ENCODE results near the gene MDH2. TPM values are rescaled to one million over a fixed set of nuclear protein-coding genes. Genes with fewer than 3 reads are reported as not detected.

Gene MDH2
- total RNA-seq, 1 donor from 2014 or later = 109 TPM

GRCh38 chr7:76072243-76073148 is 24.6 kb downstream of the MDH2 start:
- no peak overlapping the region for H3K27ac Mint-ChIP-seq (ENCODE audit: unreplicated experiment)
- no peaks in the 10 kb centered on the region for H3K9me3 Mint-ChIP-seq (ENCODE audit: unreplicated experiment)
- no peaks in the 10 kb centered on the region for H3K4me1 Mint-ChIP-seq (ENCODE audit: unreplicated experiment)
- no peak overlapping the region for H3K4me3 Mint-ChIP-seq (ENCODE audit: unreplicated experiment)
- no peak for DNase-seq (ENCODE audit: low spot score)
- no peak for TF ChIP-seq CTCF (IDR thresholded peaks at IDR 0.05; ENCODE audit: unreplicated experiment)
- no peaks in the 10 kb centered on the region for H3K36me3 Mint-ChIP-seq (ENCODE audit: low read depth, unreplicated experiment)
- H3K27me3 Mint-ChIP-seq (ENCODE audit: unreplicated experiment) = peaks cover 5% of the 10 kb centered on the region

GRCh38 chr7:76073335-76073990 is 25.6 kb downstream of the MDH2 start:
- DNase-seq (ENCODE audit: low spot score) = peak; percentile 36
- no peaks in the 10 kb centered on the region for H3K4me1 Mint-ChIP-seq (ENCODE audit: unreplicated experiment)
- no peaks in the 10 kb centered on the region for H3K36me3 Mint-ChIP-seq (ENCODE audit: low read depth, unreplicated experiment)
- H3K9me3 Mint-ChIP-seq (ENCODE audit: unreplicated experiment) = no peaks in the 10 kb centered on the region
- no peak overlapping the region for H3K4me3 Mint-ChIP-seq (ENCODE audit: unreplicated experiment)
- H3K27ac Mint-ChIP-seq (ENCODE audit: unreplicated experiment) = no peak overlapping the region
- no peak for TF ChIP-seq CTCF (IDR thresholded peaks at IDR 0.05; ENCODE audit: unreplicated experiment)
- H3K27me3 Mint-ChIP-seq (ENCODE audit: unreplicated experiment) = peaks cover 5% of the 10 kb centered on the region

- Mint-ChIP-seq H3K27ac (ENCODE audit: unreplicated experiment) (no peak overlapping the region), H3K9me3 (ENCODE audit: unreplicated experiment) (no peaks in the 10 kb centered on the region), H3K36me3 (ENCODE audit: low read depth, unreplicated experiment) (no peaks in the 10 kb centered on the region), H3K27me3 (ENCODE audit: unreplicated experiment) (peaks cover 5% of the 10 kb centered on the region), H3K4me3 (ENCODE audit: unreplicated experiment) (no peak overlapping the region), H3K4me1 (ENCODE audit: unreplicated experiment) (no peaks in the 10 kb centered on the region)
- no peak for TF ChIP-seq CTCF (IDR thresholded peaks at IDR 0.05; ENCODE audit: unreplicated experiment)
- no peak for DNase-seq (ENCODE audit: low spot score)
These were observed 26.5 kb downstream of the MDH2 start for GRCh38 chr7:76074306-76074971.

- Mint-ChIP-seq H3K9me3 (ENCODE audit: unreplicated experiment) (no peaks in the 10 kb centered on the region), H3K4me1 (ENCODE audit: unreplicated experiment) (peaks cover 1% of the 10 kb centered on the region), H3K27me3 (ENCODE audit: unreplicated experiment) (peaks cover under 1% of the 10 kb centered on the region), H3K4me3 (ENCODE audit: unreplicated experiment) (no peak overlapping the region), H3K27ac (ENCODE audit: unreplicated experiment) (no peak overlapping the region), H3K36me3 (ENCODE audit: low read depth, unreplicated experiment) (no peaks in the 10 kb centered on the region)
- DNase-seq (ENCODE audit: low spot score) = no peak
- no peak for TF ChIP-seq CTCF (IDR thresholded peaks at IDR 0.05; ENCODE audit: unreplicated experiment)
These were observed 27.1 kb downstream of the MDH2 start for GRCh38 chr7:76074972-76075370.
